Spleen (tissue), 7 donors: ENCODE results near the gene DENND1A.

ENCODE experiments used
- POLR2A ChIP-seq, 3 donors: fragments of 450-650 bp; IDR thresholded peaks; one replicate each; pipeline ENCODE4 v1.5.1; 2017; ENCODE audit warnings: antibody characterized with exemption in 3 of 3, mild to moderate bottlenecking in 1 of 3
- POLR2AphosphoS5 ChIP-seq, 3 donors: sonication (generic); formaldehyde crosslinking; IDR thresholded peaks; one replicate each; pipeline ENCODE4 v1.5.1; 2017; ENCODE audit warnings: antibody characterized with exemption in 3 of 3
- TF ChIP-seq, protein P1 (sequence below), 11 experiments: fragments of 200-600 bp in 7 of 11; fragments of 450-650 bp in 4 of 11; sonication (generic) in 4 of 11; IDR thresholded peaks in 8 of 11; conservative IDR thresholded peaks in 3 of 11; 1 replicate in 7 of 11; 2 replicates in 4 of 11; pipeline versions ENCODE4 v1.4.0 to v1.8.0; 2016 to 2021; ENCODE audit warnings: antibody characterized with exemption in 11 of 11, inconsistent platforms in 4 of 11, mild to moderate bottlenecking in 1 of 11
- donor health status: DM: no; HTN: no; CAD: no; lungs with moderate emphysema.
- donor health status: DM: no; HTN: no; CAD: no.
- donor health status: DM: no; HTN: no; CAD: no.

DNA sequence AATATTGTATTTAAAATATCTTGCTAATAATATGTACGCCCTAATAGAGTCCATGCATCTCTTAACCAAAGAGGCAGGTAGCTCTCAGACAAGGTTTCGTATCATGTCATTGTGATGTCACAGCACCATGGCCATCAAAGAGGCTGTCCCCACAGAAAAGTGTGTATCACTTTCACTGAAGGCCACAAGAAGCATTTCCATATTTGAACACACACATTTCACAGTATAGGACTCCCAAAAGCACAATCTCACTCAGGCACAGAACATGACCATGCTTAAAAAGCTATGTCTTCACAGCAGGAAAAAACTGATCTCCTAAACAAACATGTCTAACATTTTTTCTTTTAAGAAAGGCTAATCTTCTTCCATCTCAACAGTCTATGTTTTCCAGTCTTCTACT lies 133.8 kb downstream of the DENND1A start:
- TF ChIP-seq, protein P1, sequence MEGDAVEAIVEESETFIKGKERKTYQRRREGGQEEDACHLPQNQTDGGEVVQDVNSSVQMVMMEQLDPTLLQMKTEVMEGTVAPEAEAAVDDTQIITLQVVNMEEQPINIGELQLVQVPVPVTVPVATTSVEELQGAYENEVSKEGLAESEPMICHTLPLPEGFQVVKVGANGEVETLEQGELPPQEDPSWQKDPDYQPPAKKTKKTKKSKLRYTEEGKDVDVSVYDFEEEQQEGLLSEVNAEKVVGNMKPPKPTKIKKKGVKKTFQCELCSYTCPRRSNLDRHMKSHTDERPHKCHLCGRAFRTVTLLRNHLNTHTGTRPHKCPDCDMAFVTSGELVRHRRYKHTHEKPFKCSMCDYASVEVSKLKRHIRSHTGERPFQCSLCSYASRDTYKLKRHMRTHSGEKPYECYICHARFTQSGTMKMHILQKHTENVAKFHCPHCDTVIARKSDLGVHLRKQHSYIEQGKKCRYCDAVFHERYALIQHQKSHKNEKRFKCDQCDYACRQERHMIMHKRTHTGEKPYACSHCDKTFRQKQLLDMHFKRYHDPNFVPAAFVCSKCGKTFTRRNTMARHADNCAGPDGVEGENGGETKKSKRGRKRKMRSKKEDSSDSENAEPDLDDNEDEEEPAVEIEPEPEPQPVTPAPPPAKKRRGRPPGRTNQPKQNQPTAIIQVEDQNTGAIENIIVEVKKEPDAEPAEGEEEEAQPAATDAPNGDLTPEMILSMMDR (IDR thresholded peaks at IDR 0.05 in 8 of 11, conservative IDR thresholded peaks at IDR 0.05 in 3 of 11) = no peak
- TF ChIP-seq POLR2AphosphoS5 (IDR thresholded peaks at IDR 0.05) (no peak), POLR2A (IDR thresholded peaks at IDR 0.05) (no peak)
